MCF 10A (cell line): ENCODE results near the gene SMC1B. TPM values are rescaled to one million over a fixed set of nuclear protein-coding genes. Genes with fewer than 3 reads are reported as not detected.
A peak's percentile ranks its signal among the peaks of the same experiment; 100 is the strongest.

ENCODE experiments used
- BruUV-seq: library from RNA; stranded (reverse); fragments of 400-500 nt; replicated peaks from 2 replicates; lab custom pipeline; 2021; lab: Mats Ljungman, UMichigan
- CTCF ChIA-PET: fragments of 300-600 bp; sonication (Branson Sonifier 250); formaldehyde crosslinking; extraction: SDS; loops from one replicate; lab custom pipeline; 2021; ENCODE audit warnings: antibody characterized with exemption, inconsistent platforms; lab: Yijun Ruan, JAX
- POLR2A ChIA-PET: fragments of 300-600, 350-650 bp; sonication (Branson Sonifier 250); formaldehyde crosslinking; extraction: SDS; loops from one replicate; lab custom pipeline; 2020; ENCODE audit warnings: antibody characterized with exemption, inconsistent platforms; lab: Yijun Ruan, JAX
- DNase-seq: peaks from one replicate; pipeline ENCODE4 v3.0.0-alpha.2; 2018; ENCODE audit not compliant: unreplicated experiment
- H3K27ac Mint-ChIP-seq: one replicate; pipeline ENCODE4 v1.8.0; 2022; ENCODE audit warnings: mild to moderate bottlenecking, low read depth, mixed read lengths; ENCODE audit not compliant: unreplicated experiment
- H3K27me3 Mint-ChIP-seq: one replicate; pipeline ENCODE4 v1.8.0; 2022; ENCODE audit warnings: mixed read lengths; ENCODE audit not compliant: insufficient read depth, unreplicated experiment
- H3K36me3 Mint-ChIP-seq: one replicate; pipeline ENCODE4 v1.8.0; 2022; ENCODE audit warnings: mild to moderate bottlenecking, moderate library complexity, mixed read lengths; ENCODE audit not compliant: insufficient read depth, unreplicated experiment
- H3K4me1 Mint-ChIP-seq: one replicate; pipeline ENCODE4 v1.8.0; 2022; ENCODE audit warnings: mixed read lengths; ENCODE audit not compliant: insufficient read depth, unreplicated experiment
- H3K4me3 Mint-ChIP-seq: one replicate; pipeline ENCODE4 v1.8.0; 2022; ENCODE audit warnings: mild to moderate bottlenecking, moderate library complexity, mixed read lengths; ENCODE audit not compliant: unreplicated experiment
- H3K9me3 Mint-ChIP-seq: one replicate; pipeline ENCODE4 v1.8.0; 2022; ENCODE audit warnings: mixed read lengths; ENCODE audit not compliant: unreplicated experiment
- intact Hi-C: fragments of 100-400 bp; cut with micrococcal nuclease; formaldehyde crosslinking; loops from 2 replicates; pipeline ENCODE4 v1.14.1; 2022
- total RNA-seq: library from RNA; stranded (reverse); gene quantifications from 2 replicates; pipeline ENCODE4 v1.2.3, GENCODE V29; 2022
- TF ChIP-seq, protein P1 (sequence below): fragments of 200-600 bp; IDR thresholded peaks from one replicate; pipeline ENCODE4 v1.8.0; 2022; ENCODE audit warnings: antibody characterized with exemption, mild to moderate bottlenecking; ENCODE audit not compliant: unreplicated experiment

SMC1B gene
- total RNA-seq, 1 experiment from 2014 or later: not detected

DNA sequence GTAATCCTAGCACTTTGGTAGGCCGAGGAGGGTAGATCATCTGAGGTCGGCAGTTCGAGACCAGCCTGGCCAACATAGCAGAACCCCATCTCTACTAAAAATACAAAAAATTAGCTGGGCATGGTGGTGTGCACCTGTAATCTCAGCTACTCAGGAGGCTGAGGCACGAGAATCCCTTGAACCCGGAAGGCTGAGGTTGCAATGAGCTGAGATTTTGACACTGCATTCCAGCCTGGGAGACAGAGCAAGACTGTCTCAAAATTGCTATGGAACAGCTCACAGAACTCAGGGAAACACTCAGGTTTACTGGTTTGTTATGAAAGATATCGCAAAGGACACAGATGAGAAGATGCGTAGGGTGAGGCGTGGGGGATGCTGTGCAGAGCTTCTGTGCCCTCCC is 101.0 kb downstream of the SMC1B start:
- ChIA-PET POLR2A (interaction anchor here (0.6 kb wide), 2 partner anchors 22 to 248 kb away, joined by 3 read pairs; no protein-coding TSS in a partner anchor), CTCF (interaction anchor here (1.2 kb wide), 1 partner anchor 242 kb away, joined by 3 read pairs; no protein-coding TSS in a partner anchor)
- H3K27me3 Mint-ChIP-seq: no peaks in the 10 kb centered on the region
- peaks cover 19% of the 10 kb centered on the region for H3K4me1 Mint-ChIP-seq
- BruUV-seq: no TSS peak
- H3K9me3 Mint-ChIP-seq: no peaks in the 10 kb centered on the region
- no peak overlapping the region for H3K4me3 Mint-ChIP-seq
- intact Hi-C loops: no loop called here
- TF ChIP-seq, protein P1, sequence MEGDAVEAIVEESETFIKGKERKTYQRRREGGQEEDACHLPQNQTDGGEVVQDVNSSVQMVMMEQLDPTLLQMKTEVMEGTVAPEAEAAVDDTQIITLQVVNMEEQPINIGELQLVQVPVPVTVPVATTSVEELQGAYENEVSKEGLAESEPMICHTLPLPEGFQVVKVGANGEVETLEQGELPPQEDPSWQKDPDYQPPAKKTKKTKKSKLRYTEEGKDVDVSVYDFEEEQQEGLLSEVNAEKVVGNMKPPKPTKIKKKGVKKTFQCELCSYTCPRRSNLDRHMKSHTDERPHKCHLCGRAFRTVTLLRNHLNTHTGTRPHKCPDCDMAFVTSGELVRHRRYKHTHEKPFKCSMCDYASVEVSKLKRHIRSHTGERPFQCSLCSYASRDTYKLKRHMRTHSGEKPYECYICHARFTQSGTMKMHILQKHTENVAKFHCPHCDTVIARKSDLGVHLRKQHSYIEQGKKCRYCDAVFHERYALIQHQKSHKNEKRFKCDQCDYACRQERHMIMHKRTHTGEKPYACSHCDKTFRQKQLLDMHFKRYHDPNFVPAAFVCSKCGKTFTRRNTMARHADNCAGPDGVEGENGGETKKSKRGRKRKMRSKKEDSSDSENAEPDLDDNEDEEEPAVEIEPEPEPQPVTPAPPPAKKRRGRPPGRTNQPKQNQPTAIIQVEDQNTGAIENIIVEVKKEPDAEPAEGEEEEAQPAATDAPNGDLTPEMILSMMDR: no peak
- H3K27ac Mint-ChIP-seq: no peak overlapping the region
- H3K36me3 Mint-ChIP-seq: no peaks in the 10 kb centered on the region
- DNase-seq: no peak

- peak overlapping the region; percentile 85 for H3K27ac Mint-ChIP-seq
- H3K9me3 Mint-ChIP-seq: no peaks in the 10 kb centered on the region
- peak overlapping the region; percentile 81 for H3K4me3 Mint-ChIP-seq
- ChIA-PET CTCF (interaction anchor here (0.5 to 0.7 kb wide), 3 partner anchors 59 to 667 kb away, joined by 3 read pairs; no protein-coding TSS in a partner anchor), POLR2A (interaction anchor here (0.6 to 2.7 kb wide), 6 partner anchors 13 to 556 kb away, joined by 3 to 16 read pairs (median 3); no protein-coding TSS in a partner anchor)
- peaks cover 19% of the 10 kb centered on the region for H3K4me1 Mint-ChIP-seq
- TF ChIP-seq, protein P1: no peak
- H3K36me3 Mint-ChIP-seq: no peaks in the 10 kb centered on the region
- intact Hi-C loops: no loop called here
- BruUV-seq: no TSS peak
- no peaks in the 10 kb centered on the region for H3K27me3 Mint-ChIP-seq
- DNase-seq: no peak
Measured at GRCh38 chr22:45310977-45311531, 102.3 kb downstream of the SMC1B start.

DNA sequence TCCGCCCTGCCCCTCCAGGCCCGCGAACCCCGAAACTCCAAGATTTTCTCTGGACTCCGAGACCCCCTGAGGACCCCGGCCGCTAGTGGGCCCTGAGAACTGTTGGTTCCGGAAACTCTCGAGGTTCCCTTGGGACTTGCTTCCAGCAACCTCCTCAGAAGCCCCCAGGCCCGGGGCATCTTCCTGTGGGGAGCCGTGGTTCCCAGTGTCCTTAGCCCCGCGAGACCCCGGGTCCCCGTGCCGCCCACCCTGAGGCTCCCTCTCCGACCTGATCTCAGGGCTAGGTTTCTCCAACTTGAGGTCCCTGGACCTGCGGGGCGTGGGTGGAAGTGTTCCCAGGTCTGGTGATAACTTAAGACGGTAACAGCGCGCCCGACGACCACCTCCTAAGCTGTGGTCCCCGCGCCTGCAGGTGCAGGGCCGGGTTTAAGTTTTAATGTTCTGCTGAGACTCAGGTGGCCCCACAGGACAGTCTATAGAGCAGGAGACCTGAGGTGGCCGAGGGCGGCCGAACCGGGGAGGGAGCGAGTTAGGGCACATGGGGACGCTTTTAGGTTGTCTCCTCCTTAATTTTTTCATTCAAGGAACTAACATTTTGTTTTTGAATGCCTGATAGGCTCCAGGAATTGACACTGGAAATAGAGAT is 102.9 kb downstream of the SMC1B start:
- no peaks in the 10 kb centered on the region for H3K27me3 Mint-ChIP-seq
- H3K4me1 Mint-ChIP-seq: peaks cover 19% of the 10 kb centered on the region
- no TSS peak for BruUV-seq
- no peaks in the 10 kb centered on the region for H3K36me3 Mint-ChIP-seq
- CTCF ChIA-PET: interaction anchor here (0.6 kb wide), 1 partner anchor 667 kb away, joined by 3 read pairs; no protein-coding TSS in a partner anchor
- POLR2A ChIA-PET: interaction anchor here (0.7 to 2.7 kb wide), 3 partner anchors 13 to 98 kb away, joined by 3 to 16 read pairs (median 4); no protein-coding TSS in a partner anchor
- no peaks in the 10 kb centered on the region for H3K9me3 Mint-ChIP-seq
- TF ChIP-seq, protein P1: no peak
- intact Hi-C loops: no loop called here
- peak overlapping the region; percentile 81 for H3K4me3 Mint-ChIP-seq
- no peak for DNase-seq
- H3K27ac Mint-ChIP-seq: peak overlapping the region; percentile 85
